ENCODE results near the gene EIF5B.
"Not testable (repeated sequence)": the region's sequence is repeated elsewhere in the genome, so short reads cannot be mapped to it uniquely, and the experiment has no call there.

The EIF5B gene, protein sequence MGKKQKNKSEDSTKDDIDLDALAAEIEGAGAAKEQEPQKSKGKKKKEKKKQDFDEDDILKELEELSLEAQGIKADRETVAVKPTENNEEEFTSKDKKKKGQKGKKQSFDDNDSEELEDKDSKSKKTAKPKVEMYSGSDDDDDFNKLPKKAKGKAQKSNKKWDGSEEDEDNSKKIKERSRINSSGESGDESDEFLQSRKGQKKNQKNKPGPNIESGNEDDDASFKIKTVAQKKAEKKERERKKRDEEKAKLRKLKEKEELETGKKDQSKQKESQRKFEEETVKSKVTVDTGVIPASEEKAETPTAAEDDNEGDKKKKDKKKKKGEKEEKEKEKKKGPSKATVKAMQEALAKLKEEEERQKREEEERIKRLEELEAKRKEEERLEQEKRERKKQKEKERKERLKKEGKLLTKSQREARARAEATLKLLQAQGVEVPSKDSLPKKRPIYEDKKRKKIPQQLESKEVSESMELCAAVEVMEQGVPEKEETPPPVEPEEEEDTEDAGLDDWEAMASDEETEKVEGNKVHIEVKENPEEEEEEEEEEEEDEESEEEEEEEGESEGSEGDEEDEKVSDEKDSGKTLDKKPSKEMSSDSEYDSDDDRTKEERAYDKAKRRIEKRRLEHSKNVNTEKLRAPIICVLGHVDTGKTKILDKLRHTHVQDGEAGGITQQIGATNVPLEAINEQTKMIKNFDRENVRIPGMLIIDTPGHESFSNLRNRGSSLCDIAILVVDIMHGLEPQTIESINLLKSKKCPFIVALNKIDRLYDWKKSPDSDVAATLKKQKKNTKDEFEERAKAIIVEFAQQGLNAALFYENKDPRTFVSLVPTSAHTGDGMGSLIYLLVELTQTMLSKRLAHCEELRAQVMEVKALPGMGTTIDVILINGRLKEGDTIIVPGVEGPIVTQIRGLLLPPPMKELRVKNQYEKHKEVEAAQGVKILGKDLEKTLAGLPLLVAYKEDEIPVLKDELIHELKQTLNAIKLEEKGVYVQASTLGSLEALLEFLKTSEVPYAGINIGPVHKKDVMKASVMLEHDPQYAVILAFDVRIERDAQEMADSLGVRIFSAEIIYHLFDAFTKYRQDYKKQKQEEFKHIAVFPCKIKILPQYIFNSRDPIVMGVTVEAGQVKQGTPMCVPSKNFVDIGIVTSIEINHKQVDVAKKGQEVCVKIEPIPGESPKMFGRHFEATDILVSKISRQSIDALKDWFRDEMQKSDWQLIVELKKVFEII
- 110 to 289 reads per million in 2 experiments for total RNA-seq

DNA sequence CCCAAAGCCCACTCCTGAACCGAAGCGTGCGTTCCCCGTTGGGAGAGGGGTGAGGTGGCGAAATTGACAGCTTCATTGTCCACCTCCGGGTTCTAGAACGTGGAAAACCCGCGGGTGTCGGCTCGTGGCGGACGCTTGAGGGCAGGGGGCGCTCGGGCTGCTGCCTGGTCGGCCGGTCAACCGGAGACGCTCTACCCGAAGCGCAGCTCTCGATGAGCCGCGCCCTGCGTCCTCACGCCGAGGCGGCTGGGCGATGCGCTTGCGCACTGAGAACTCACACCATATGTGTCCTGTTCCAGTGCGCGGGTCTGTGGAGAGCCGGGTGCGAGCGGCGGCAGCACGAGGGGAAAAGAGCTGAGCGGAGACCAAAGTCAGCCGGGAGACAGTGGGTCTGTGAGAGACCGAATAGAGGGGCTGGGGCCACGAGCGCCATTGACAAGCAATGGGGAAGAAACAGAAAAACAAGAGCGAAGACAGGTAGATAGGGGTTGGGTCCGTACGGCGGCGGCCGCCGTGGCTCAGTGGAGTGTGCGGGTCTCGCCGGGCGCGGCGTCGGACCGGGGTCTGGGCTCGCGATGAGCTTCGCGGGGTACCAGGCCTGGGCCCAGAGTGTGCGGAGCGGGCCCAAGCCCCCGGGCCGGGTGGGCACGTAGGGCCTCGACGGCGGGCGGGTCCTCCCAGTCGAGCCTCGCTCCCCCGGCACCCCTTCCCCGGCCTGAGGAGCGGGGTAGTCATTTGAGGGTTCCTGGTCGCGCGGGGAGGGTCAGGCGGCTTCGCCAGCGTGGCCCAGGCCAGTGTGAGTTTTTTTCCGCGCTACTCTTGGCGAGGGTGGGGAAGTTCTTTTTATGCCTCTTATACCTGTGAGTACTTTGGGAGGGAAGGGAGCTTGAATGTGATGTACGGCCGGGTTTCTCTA lies at the start of gene EIF5B:
Gene EIF5B (plus strand): TSS at position 277 of the 916 bp plus-strand sequence. CDS start 166 bp downstream, at position 443.
- DNase-seq (ENCODE audit: low read depth) = peak; percentile 77

DNA sequence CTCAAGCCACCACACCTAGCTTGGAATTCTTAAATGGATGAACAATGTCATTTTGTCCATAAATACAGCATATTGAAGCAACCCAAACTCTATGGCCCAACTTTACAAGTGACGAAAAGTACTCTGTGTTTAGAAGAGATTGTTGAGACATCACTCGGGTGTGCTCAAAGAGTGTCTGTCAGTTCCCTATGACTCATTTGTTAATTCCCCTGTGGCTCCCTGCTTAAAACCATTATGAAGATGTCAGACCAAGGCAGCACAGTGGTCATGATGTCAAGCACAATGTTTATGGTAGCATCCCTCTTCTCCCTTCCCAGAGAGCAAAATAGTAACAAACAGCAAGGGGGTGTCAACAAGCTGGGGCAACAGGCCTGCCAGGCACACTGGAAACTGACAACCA lies 39.2 kb upstream of the EIF5B start:
- no peak for DNase-seq (ENCODE audit: low read depth)

DNA sequence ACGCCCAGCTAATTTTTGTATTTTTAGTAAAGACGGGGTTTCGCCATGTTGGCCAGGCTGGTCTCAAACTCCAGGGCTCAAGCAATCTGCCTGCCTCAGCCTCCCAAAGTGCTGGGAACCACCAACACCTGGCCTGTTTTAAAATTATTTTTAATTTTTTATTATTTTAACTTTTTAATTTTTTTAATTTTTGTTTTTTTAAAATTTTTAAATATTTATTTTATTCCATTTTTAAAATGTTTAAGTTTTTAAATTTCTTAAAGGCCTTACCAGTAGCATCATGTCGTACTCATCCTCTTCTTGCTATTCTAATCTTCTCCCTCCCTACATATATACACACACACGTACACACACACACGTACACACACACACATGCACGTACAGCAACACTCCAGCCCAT lies 37.6 kb upstream of the EIF5B start:
- DNase-seq (ENCODE audit: low read depth) = no peak

DNA sequence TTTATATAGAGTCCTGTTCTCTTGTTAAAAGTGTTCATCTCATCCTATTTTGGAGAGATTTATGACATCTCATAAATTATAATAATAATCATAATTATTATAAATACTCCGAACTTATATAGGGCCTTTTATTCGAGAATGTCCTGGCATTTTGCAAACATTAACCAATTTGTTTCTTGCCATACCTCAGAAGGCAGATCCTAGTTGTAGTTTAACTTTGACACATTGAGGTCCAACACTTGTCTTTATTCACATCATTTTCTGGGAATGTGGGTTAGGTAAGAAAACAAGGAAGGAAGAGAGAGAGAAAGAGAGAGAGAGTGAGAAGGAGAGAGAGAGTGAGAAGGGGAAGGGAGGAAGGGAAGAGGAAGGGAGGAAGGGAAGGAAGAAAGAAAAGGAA lies 36.1 kb upstream of the EIF5B start, which contains the start of gene LYG1:
Gene LYG1 (minus strand): TSS at position 101 of the 400 bp plus-strand sequence. CDS start 5,527 bp downstream, outside the sequence.
- DNase-seq (ENCODE audit: low read depth) = not testable (repeated sequence)

DNA sequence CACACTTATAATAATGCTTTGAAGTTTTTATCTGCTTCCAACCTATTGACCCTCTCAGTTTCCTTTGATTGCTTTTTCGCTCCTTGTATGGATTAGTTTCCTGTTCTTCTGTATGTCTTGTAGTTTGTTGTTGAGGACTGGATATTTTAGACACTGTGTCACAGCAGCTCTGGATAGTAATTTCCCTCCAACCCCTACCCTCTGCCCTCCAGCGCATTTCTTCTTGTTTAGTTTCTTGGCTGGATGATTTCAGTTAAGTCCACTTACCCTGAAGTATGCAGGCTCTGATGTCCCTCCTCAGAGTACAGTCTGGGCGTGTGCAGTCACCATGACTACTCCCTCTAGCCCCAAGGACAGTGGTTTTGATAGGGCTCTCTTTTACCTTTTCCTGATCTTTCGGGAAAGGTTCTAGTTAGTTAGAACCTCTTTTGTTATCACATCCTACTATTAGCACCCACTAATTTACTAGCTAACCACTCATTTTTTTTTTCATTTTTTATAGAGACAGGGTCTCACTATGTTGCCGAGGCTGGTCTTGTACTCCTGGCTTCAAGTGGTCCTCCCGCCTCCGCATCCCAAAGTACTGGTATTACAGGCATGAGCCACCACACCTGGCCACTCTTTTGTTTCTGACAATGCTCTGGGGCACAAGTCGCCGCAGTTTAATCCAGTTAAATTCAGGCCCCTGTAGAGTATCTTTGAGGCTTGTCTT lies 19.9 kb upstream of the EIF5B start:
- DNase-seq (ENCODE audit: low read depth) = no peak

DNA sequence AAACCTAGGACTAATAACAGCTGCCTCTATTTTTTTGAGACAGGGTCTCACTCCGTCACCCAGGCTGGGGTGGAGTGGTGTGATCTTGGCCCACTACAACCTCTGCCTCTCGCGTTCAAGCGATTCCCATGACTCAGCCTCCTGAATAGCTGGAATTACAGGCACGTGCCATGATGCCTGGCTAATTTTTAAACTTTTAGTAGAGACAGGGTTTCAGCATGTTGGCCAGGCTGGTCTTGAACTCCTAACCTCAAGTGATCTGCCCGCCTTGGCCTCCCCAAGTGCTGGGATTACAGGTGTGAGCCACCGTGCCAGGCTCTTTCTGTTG lies 19.4 kb upstream of the EIF5B start:
- not testable (repeated sequence) for DNase-seq (ENCODE audit: low read depth)

DNA sequence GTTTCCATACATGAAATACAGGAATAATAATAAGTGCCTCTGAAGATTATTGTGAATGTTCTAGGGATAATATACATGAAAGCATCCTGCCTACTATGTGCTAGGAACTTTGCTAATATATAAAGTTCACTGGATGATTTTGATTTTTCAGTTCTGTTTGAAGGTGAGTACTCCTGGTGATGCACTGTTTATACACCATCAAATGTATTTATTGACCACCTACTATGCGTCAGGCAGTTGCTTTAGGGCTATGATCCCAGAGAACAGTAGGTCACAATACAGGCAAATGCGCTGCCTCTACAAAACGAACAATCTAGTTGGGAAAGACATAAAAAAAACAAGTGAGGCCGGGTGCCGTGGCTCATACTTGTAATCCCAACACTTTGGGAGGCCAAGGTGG lies 11.8 kb upstream of the EIF5B start:
- DNase-seq (ENCODE audit: low read depth) = no peak

DNA sequence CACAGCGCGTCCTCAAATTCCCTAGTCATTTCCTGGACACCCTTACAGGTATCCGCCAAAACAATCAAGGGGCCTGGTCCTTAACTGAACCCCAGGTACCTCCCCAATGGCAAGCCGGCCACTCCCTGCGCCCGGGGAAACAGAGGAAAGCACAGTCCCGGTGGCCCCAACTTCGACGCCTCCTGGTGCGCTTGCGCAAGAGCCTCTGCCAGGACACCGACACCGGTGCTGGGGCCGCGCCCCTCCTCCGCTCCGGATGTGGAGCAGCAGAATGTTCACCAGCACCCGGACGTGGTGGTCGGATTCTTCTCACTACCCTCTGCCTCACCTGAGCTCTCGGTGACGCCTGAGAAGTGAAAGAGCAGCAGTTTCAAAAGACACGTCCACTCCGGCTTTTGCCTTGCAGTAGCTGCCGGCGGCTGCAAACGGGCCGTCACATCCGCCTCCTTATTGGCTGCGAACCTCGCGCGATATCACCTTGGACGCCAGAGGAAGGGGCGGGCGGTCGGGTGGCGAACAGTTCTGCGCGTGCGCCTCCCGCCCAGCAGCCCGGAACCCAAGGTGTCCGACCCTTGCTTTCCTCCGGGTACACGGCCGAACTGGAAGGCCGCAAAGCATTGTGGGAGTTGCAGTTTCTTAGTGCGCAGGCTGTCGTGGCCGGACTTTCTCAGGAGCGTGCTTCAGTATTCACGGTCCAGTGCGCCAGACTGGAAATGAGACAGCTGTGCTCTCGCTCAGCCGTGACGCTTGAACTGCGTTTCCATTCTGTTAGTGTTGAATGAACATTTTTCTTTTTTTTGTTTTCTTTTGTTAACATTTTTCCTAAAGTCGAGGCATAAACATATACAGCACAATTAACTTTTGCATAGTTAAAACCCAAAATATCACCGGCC lies 1.0 kb upstream of the EIF5B start, which contains the start of gene TXNDC9:
Gene TXNDC9 (minus strand): TSS at position 423 of the 893 bp plus-strand sequence. CDS start 3,123 bp downstream, outside the sequence.
- DNase-seq (ENCODE audit: low read depth) = peak; percentile 97

DNA sequence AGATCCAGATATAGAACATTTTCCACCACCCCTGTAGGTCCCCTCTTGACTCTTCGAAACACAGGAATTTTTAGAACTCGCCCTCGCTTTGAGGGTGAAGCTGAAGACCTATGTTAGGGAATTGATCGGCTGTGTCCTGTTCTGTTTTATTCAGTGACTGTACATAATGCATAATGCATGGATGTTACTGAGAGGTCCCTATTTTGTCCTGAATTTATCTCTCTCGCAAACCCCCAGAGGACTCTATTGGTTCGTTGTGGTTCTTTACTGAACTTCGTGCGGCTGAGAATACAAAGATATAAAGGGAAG lies 431 bp upstream of the EIF5B start:
- no peak for DNase-seq (ENCODE audit: low read depth)

DNA sequence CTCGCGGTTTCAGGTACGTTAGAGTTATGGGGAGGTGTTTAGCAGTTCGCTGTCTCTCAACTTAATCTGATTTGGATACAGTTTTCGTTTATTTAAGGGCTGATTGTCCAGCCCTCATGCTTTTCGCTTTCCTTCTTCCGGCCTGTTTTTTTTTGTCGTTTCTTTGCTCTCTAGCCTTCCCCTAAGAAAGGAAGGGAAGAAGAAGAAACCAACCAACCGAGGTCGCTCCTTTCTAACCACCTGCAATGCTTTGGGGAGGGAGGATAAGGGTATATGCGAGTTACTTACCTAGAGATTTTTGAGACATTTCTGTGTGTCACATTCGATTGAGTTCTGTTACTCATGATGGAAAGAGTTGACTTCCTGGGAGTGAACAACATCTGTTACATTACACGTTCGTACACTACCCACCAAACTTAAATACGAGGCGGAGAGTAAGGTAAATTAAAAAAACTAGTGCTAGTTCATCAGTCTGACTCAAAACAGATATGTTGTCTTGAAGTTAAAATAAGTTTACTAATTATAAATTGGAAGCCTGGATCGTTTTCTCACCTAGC lies 918 bp downstream of the EIF5B start:
- DNase-seq (ENCODE audit: low read depth) = no peak

DNA sequence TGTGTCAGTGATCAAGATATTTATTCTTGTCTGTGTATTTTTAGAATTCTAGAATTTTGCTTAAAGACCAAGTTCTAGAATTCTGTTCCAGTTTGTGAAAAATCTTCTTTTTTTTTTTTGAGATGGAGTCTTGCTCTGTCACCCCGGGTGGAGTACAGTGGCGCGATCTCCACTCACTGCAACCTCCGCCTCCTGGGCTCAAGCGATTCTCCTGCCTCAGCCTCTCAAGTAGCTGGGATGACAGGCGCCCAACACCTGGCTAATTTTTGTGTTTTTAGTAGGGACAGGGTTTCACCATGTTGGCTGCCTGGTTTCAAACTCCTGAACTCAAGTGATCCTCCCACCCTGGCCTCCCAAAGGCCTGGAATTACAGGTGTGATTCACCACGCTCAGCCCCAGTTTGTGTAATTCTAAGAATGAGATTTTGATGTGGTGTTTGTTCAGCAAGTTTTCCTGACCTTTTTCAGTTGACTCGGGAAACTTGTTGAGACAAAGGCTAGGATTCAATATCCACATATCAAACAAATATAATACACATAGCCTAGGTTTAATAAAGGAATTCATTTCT lies 3.6 kb downstream of the EIF5B start:
- no peak for DNase-seq (ENCODE audit: low read depth)

DNA sequence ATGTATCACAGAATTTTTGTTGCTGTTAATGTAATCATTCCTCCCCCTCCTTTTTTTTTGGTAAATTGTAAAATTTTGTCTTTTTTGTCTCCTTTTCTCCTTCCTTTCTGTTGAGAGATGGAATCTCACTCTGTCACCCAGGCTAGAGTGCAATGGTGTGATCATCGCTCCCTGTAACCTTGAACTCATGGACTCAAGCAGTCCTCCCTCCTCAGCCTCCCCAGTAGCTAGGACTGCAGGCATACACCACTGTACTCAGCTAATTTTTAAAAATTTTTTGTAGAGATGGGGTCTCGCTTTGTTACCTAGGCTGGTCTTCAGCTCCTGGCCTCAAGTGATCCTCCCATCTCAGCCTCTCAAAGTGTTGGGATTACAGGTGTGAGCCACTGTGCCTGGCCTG lies 5.3 kb downstream of the EIF5B start:
- no peak for DNase-seq (ENCODE audit: low read depth)

DNA sequence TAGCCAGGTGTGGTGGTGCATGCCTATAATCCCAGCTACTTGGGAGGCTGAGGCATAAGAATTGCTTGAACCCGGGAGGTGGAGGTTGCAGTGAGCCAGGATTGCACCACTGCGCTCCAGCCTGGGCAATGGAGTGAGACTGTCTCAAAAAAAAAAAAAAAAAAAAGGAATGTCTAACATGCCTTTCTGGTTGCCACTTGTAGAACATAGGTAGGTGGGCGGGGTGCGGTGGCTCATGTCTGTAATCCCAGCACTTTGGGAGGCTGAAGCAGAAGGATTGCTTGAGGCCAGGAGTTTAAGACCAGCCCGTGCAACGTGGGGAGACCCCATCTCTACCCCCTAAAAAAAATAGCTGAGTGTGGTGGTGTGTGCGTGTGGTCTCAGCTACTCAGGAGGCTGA lies 8.3 kb downstream of the EIF5B start:
- DNase-seq (ENCODE audit: low read depth) = not testable (repeated sequence)

DNA sequence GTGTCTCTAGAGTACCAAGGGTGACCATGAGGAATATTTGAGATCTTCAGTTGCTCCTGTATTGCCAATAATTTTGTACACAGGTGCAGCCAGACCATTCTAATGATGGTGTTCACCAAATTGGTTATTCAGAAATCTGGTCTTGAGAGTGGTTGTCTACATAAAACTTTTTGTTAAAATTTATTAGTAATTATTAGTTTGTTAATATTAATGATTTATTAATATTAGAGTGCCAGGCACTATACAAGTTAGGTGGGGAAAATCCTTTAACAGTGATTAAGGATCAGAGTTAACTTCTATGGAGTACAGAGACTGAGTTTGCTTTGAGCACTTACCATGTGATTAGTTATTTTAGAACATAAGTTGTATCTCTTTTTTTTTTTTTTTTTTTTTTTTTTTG lies 9.0 kb downstream of the EIF5B start:
- no peak for DNase-seq (ENCODE audit: low read depth)

DNA sequence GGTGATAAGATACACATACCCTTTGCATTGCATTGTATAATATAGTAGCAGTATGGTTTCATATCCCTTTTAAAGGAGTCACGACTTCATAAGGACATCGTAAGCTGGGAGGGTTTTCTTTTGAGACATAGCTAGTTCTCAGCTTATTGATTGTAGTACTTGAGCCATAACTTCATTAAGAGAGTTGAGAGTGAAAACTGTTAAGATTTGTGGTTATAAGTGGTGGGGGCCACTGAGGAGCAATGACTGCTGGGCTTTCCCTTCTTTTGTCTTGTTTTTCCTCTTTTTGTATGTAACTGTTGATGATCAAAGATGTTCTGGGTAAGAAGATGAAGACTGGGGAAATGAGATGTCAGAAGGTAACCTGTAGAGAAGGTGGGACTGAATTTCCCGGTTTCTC lies 11.0 kb downstream of the EIF5B start:
- no peak for DNase-seq (ENCODE audit: low read depth)

DNA sequence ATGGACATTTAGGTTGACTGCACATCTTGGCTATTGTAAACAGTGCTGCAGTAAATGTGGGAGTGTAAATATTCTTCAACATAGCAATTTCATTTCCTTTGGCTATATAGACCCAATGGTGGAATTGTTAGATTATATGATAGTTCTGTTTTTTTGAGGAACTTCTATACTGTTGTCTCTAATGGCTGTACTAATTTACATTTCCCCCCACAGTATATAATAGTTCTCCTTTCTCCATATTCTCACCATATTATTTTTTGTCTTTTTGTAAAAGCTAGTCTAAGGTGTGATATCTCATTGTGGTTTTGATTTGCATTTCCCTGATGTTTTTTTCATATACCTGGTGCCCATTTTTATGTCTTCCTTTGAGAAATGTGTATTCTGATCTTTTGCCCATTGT lies 13.0 kb downstream of the EIF5B start:
- no peak for DNase-seq (ENCODE audit: low read depth)

DNA sequence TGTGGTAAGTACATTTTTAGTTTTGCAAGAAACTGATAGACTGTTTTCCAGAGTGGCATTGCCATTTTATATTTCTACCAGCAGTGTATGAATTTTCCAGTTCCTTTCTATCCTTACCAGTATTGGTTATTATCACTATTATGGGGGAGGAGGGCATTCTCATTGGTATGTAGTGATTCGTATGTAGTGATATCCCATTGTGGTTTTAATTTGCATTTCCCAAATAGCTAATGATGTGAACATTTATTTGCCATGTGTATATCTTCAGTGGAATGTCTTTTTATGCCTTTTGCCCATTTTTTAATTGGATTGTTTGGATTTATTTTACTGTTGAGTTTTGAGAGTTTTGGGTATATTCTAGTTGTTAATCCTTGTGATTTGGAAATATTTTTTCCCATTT lies 16.9 kb downstream of the EIF5B start:
- DNase-seq (ENCODE audit: low read depth) = no peak

DNA sequence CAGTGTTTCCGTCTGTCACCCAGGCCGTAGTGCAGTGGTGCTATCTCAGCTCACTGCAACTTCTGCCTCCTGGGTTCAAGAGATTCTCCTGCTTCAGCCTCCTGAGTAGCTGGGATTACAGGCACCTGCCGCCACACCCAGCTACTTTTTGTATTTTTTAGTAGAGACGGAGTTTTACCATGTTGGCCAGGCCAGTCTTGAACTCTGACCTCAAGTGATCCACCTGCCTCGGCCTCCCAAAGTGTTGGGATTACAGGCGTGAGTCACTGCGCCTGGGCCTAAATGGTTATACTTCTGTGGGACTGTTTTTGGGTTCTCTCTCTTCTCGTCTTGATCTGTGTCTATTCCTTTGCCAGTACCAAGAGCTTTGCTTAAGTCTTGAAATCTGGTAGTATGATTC lies 17.6 kb downstream of the EIF5B start:
- not testable (repeated sequence) for DNase-seq (ENCODE audit: low read depth)

DNA sequence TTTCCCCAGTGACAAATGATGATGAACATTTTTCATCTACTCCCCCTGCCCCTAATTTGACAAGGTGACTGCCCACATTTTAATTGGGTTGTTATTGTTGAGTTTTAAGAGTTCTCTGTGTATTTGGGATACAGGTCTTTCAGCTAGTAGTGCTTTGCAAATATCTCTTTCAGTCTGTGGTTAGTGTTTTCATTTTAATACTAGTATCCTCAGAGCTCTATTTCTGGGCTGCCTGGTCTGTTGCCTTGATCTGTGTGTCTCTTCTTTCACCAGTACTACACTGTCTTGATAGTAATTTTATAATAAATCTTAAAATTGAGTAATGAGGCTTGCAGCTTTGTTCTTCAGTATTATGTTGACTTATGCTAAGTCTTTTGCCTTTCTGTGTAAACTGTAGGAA lies 19.7 kb downstream of the EIF5B start:
- no peak for DNase-seq (ENCODE audit: low read depth)

Data from T follicular helper cell (primary cell).